ENCODE measurements around the gene ALB. TPM values are rescaled to one million over a fixed set of nuclear protein-coding genes. Genes with fewer than 3 reads are reported as not detected.

ALB gene
- total RNA-seq, 1 donor from 2014 or later, result not detected

DNA sequence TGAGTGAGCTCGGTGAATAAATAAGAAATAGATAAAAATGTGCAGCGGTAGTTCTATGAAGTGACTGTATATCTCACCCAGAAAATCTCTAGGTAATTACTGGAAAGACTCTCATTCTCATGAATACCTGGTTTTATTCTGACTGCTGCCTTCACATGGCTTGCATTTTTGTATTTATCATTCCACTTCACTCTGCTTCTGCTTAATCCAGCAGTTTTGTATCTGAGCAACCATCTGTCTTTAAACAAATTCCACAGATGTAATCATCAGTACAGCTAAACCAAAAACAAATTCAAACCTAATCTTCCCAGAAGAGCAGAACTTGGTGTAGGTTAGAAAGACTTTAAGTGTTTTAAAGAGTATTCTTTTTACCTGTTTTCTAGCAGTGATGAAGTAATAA is 11.2 kb upstream of the ALB start:
- Mint-ChIP-seq H3K27ac (no peak overlapping the region), H3K4me3 (no peak overlapping the region), H3K4me1 (ENCODE audit: low read depth) (no peaks in the 10 kb centered on the region), H3K27me3 (ENCODE audit: insufficient read depth) (peaks cover 3% of the 10 kb centered on the region), H3K36me3 (ENCODE audit: low read depth) (no peaks in the 10 kb centered on the region), H3K9me3 (no peaks in the 10 kb centered on the region)
- no peak for DNase-seq (ENCODE audit: low spot score)
- intact Hi-C loops (cut with micrococcal nuclease), result no loop called here

DNA sequence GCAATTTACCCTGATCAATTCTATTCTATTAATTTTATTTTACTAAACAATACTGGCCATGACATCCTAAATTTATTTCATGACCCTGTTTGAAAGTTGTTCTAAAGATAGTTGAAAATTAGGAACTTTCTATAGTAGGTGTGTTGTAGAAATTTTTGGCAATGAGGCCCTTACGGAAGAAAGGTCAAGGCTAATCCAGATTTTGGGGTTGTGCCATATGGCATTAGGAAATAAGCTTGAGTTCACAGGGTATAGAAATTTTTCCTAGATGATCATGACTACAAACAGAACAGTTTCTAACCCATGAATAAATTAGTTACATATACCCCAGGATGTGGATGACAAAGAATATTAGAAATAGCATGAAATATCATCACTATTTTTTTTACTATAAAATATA is 7.8 kb upstream of the ALB start:
- intact Hi-C loops (cut with micrococcal nuclease), result no loop called here
- no peaks in the 10 kb centered on the region for H3K36me3 Mint-ChIP-seq (ENCODE audit: low read depth)
- H3K27ac Mint-ChIP-seq, result no peak overlapping the region
- no peak overlapping the region for H3K4me3 Mint-ChIP-seq
- no peaks in the 10 kb centered on the region for H3K9me3 Mint-ChIP-seq
- DNase-seq (ENCODE audit: low spot score), result no peak
- H3K4me1 Mint-ChIP-seq (ENCODE audit: low read depth), result no peaks in the 10 kb centered on the region
- peaks cover 4% of the 10 kb centered on the region for H3K27me3 Mint-ChIP-seq (ENCODE audit: insufficient read depth)

DNA sequence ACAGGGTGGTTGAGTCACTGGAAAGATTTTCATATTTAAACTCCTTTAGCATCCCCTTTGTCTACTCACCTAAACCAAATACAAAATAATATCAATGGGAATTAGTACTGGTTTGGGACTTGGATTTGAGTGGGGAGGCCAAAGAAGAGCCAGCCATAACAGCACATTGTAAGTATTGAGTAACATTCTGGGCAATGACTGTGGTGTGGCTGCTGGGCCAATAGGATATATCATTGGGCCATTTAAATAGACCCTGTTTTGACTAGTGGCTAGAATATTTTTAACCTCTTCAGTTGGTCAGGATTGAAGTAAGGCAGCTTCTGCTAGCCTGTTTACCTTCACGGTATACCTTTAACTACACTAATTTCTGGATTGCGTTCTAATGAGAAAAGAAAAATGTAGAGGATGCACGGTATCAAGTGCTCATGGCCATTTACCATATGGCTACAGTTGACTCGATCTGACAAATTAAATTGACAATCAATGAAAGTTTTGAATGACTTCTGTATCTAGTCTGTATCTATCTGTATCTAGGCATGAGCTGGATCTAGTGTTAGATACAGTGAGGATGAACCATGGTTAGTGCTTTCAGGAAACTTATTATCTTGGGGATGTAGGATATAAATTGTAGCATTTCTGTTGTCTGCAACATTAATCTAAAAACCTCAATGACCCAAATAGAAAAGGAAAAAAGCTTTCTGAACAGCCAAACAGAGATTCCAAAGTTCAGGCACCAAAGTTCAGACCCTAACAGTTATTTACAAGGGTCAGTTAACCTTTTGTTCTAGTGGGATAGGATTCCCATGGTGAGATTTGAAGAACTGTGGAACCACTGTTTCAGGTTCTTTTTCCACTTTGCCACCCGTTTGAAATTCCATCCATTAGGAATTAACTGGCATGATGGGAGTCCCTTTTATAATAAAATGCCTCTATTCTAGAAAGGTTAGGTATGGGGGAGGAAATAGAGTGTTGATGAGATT is 6.8 kb upstream of the ALB start:
- Mint-ChIP-seq H3K9me3 (no peaks in the 10 kb centered on the region), H3K36me3 (ENCODE audit: low read depth) (no peaks in the 10 kb centered on the region), H3K4me3 (no peak overlapping the region), H3K27me3 (ENCODE audit: insufficient read depth) (peaks cover 4% of the 10 kb centered on the region), H3K4me1 (ENCODE audit: low read depth) (no peaks in the 10 kb centered on the region), H3K27ac (no peak overlapping the region)
- intact Hi-C loops (cut with micrococcal nuclease), result no loop called here
- DNase-seq (ENCODE audit: low spot score), result no peak

DNA sequence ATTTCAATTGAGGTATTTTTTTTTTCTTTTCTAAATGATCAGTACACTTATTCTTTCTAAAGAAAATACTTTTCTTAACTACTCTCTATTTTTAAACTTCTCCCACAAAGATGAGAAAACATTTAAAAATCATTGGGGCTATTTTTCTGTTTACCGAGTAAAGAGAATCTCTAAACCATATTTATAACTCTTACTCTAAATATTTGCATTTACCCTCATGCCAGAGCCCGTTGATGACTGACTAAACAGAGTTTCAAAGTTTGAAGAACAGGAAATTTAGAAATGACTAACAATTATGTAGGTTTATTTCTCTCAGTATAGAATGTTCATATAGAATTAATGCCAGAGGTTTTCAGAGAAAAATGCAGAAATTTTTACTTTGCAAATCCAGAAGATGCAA is 2.7 kb upstream of the ALB start:
- intact Hi-C loops (cut with micrococcal nuclease), result no loop called here
- H3K27ac Mint-ChIP-seq, result no peak overlapping the region
- no peaks in the 10 kb centered on the region for H3K4me1 Mint-ChIP-seq (ENCODE audit: low read depth)
- H3K27me3 Mint-ChIP-seq (ENCODE audit: insufficient read depth), result peaks cover 4% of the 10 kb centered on the region
- H3K4me3 Mint-ChIP-seq, result no peak overlapping the region
- DNase-seq (ENCODE audit: low spot score), result no peak
- no peaks in the 10 kb centered on the region for H3K36me3 Mint-ChIP-seq (ENCODE audit: low read depth)
- H3K9me3 Mint-ChIP-seq, result no peaks in the 10 kb centered on the region

DNA sequence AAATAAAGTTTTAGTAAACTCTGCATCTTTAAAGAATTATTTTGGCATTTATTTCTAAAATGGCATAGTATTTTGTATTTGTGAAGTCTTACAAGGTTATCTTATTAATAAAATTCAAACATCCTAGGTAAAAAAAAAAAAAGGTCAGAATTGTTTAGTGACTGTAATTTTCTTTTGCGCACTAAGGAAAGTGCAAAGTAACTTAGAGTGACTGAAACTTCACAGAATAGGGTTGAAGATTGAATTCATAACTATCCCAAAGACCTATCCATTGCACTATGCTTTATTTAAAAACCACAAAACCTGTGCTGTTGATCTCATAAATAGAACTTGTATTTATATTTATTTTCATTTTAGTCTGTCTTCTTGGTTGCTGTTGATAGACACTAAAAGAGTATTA is 370 bp downstream of the ALB start:
- no peak for DNase-seq (ENCODE audit: low spot score)

DNA sequence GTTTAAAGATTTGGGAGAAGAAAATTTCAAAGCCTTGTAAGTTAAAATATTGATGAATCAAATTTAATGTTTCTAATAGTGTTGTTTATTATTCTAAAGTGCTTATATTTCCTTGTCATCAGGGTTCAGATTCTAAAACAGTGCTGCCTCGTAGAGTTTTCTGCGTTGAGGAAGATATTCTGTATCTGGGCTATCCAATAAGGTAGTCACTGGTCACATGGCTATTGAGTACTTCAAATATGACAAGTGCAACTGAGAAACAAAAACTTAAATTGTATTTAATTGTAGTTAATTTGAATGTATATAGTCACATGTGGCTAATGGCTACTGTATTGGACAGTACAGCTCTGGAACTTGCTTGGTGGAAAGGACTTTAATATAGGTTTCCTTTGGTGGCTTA is 1.1 kb downstream of the ALB start:
- Mint-ChIP-seq H3K9me3 (no peaks in the 10 kb centered on the region), H3K36me3 (ENCODE audit: low read depth) (no peaks in the 10 kb centered on the region), H3K4me3 (no peak overlapping the region), H3K27ac (no peak overlapping the region), H3K4me1 (ENCODE audit: low read depth) (no peaks in the 10 kb centered on the region), H3K27me3 (ENCODE audit: insufficient read depth) (no peaks in the 10 kb centered on the region)
- DNase-seq (ENCODE audit: low spot score), result no peak
- intact Hi-C loops (cut with micrococcal nuclease), result no loop called here

More for the DNA sequence above, 370 bp downstream of the ALB start:
- Mint-ChIP-seq H3K36me3 (ENCODE audit: low read depth) (no peaks in the 10 kb centered on the region), H3K9me3 (no peaks in the 10 kb centered on the region), H3K27me3 (ENCODE audit: insufficient read depth) (no peaks in the 10 kb centered on the region), H3K4me1 (ENCODE audit: low read depth) (no peaks in the 10 kb centered on the region), H3K27ac (no peak overlapping the region), H3K4me3 (no peak overlapping the region)
- intact Hi-C loops (cut with micrococcal nuclease), result no loop called here

DNA sequence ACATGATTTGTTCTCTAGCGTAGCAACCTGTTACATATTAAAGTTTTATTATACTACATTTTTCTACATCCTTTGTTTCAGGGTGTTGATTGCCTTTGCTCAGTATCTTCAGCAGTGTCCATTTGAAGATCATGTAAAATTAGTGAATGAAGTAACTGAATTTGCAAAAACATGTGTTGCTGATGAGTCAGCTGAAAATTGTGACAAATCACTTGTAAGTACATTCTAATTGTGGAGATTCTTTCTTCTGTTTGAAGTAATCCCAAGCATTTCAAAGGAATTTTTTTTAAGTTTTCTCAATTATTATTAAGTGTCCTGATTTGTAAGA is 2.4 kb downstream of the ALB start:
- DNase-seq (ENCODE audit: low spot score), result no peak
- Mint-ChIP-seq H3K4me1 (ENCODE audit: low read depth) (no peaks in the 10 kb centered on the region), H3K27me3 (ENCODE audit: insufficient read depth) (no peaks in the 10 kb centered on the region), H3K27ac (no peak overlapping the region), H3K9me3 (no peaks in the 10 kb centered on the region), H3K4me3 (no peak overlapping the region), H3K36me3 (ENCODE audit: low read depth) (no peaks in the 10 kb centered on the region)
- intact Hi-C loops (cut with micrococcal nuclease), result no loop called here

DNA sequence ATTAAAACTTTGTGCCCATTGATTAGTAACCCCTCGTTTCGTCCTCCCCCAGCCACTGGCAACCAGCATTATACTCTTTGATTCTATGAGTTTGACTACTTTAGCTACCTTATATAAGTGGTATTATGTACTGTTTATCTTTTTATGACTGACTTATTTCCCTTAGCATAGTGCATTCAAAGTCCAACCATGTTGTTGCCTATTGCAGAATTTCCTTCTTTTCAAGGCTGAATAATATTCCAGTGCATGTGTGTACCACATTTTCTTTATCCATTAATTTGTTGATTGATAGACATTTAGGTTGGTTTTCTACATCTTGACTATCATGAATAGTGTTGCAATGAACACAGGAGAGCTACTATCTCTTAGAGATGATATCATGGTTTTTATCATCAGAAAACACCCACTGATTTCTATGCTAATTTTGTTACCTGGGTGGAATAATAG is 3.2 kb downstream of the ALB start:
- intact Hi-C loops (cut with micrococcal nuclease), result no loop called here
- Mint-ChIP-seq H3K27me3 (ENCODE audit: insufficient read depth) (no peaks in the 10 kb centered on the region), H3K27ac (no peak overlapping the region), H3K4me3 (no peak overlapping the region), H3K9me3 (no peaks in the 10 kb centered on the region), H3K36me3 (ENCODE audit: low read depth) (no peaks in the 10 kb centered on the region), H3K4me1 (ENCODE audit: low read depth) (no peaks in the 10 kb centered on the region)
- DNase-seq (ENCODE audit: low spot score), result no peak

DNA sequence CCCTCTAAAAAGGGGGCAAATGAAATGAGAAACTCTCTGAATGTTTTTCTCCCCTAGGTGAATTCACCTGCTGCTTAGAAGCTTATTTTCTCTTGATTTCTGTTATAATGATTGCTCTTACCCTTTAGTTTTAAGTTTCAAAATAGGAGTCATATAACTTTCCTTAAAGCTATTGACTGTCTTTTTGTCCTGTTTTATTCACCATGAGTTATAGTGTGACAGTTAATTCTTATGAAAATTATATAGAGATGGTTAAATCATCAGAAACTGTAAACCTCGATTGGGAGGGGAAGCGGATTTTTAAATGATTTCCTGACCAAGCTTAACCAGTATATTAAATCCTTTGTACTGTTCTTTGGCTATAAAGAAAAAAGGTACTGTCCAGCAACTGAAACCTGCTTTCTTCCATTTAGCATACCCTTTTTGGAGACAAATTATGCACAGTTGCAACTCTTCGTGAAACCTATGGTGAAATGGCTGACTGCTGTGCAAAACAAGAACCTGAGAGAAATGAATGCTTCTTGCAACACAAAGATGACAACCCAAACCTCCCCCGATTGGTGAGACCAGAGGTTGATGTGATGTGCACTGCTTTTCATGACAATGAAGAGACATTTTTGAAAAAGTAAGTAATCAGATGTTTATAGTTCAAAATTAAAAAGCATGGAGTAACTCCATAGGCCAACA is 4.2 kb downstream of the ALB start:
- H3K27ac Mint-ChIP-seq, result no peak overlapping the region
- no peaks in the 10 kb centered on the region for H3K4me1 Mint-ChIP-seq (ENCODE audit: low read depth)
- H3K27me3 Mint-ChIP-seq (ENCODE audit: insufficient read depth), result no peaks in the 10 kb centered on the region
- DNase-seq (ENCODE audit: low spot score), result no peak
- no peaks in the 10 kb centered on the region for H3K9me3 Mint-ChIP-seq
- H3K4me3 Mint-ChIP-seq, result no peak overlapping the region
- intact Hi-C loops (cut with micrococcal nuclease), result no loop called here
- H3K36me3 Mint-ChIP-seq (ENCODE audit: low read depth), result no peaks in the 10 kb centered on the region

DNA sequence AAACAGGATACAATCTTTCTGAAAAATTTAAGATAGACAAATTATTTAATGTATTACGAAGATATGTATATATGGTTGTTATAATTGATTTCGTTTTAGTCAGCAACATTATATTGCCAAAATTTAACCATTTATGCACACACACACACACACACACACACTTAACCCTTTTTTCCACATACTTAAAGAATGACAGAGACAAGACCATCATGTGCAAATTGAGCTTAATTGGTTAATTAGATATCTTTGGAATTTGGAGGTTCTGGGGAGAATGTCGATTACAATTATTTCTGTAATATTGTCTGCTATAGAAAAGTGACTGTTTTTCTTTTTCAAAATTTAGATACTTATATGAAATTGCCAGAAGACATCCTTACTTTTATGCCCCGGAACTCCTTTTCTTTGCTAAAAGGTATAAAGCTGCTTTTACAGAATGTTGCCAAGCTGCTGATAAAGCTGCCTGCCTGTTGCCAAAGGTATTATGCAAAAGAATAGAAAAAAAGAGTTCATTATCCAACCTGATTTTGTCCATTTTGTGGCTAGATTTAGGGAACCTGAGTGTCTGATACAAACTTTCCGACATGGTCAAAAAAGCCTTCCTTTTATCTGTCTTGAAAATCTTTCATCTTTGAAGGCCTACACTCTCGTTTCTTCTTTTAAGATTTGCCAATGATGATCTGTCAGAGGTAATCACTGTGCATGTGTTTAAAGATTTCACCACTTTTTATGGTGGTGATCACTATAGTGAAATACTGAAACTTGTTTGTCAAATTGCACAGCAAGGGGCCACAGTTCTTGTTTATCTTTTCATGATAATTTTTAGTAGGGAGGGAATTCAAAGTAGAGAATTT is 5.2 kb downstream of the ALB start:
- no peak overlapping the region for H3K4me3 Mint-ChIP-seq
- intact Hi-C loops (cut with micrococcal nuclease), result no loop called here
- H3K9me3 Mint-ChIP-seq, result no peaks in the 10 kb centered on the region
- DNase-seq (ENCODE audit: low spot score), result no peak
- H3K36me3 Mint-ChIP-seq (ENCODE audit: low read depth), result no peaks in the 10 kb centered on the region
- no peak overlapping the region for H3K27ac Mint-ChIP-seq
- no peaks in the 10 kb centered on the region for H3K4me1 Mint-ChIP-seq (ENCODE audit: low read depth)
- peaks cover 1% of the 10 kb centered on the region for H3K27me3 Mint-ChIP-seq (ENCODE audit: insufficient read depth)

DNA sequence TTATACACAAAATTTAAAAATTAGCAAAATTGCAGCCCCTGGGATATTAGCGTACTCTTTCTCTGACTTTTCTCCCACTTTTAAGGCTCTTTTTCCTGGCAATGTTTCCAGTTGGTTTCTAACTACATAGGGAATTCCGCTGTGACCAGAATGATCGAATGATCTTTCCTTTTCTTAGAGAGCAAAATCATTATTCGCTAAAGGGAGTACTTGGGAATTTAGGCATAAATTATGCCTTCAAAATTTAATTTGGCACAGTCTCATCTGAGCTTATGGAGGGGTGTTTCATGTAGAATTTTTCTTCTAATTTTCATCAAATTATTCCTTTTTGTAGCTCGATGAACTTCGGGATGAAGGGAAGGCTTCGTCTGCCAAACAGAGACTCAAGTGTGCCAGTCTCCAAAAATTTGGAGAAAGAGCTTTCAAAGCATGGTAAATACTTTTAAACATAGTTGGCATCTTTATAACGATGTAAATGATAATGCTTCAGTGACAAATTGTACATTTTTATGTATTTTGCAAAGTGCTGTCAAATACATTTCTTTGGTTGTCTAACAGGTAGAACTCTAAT is 6.0 kb downstream of the ALB start:
- Mint-ChIP-seq H3K27ac (no peak overlapping the region), H3K9me3 (no peaks in the 10 kb centered on the region), H3K4me3 (no peak overlapping the region), H3K36me3 (ENCODE audit: low read depth) (no peaks in the 10 kb centered on the region), H3K27me3 (ENCODE audit: insufficient read depth) (peaks cover 1% of the 10 kb centered on the region), H3K4me1 (ENCODE audit: low read depth) (no peaks in the 10 kb centered on the region)
- no peak for DNase-seq (ENCODE audit: low spot score)
- intact Hi-C loops (cut with micrococcal nuclease), result no loop called here

DNA sequence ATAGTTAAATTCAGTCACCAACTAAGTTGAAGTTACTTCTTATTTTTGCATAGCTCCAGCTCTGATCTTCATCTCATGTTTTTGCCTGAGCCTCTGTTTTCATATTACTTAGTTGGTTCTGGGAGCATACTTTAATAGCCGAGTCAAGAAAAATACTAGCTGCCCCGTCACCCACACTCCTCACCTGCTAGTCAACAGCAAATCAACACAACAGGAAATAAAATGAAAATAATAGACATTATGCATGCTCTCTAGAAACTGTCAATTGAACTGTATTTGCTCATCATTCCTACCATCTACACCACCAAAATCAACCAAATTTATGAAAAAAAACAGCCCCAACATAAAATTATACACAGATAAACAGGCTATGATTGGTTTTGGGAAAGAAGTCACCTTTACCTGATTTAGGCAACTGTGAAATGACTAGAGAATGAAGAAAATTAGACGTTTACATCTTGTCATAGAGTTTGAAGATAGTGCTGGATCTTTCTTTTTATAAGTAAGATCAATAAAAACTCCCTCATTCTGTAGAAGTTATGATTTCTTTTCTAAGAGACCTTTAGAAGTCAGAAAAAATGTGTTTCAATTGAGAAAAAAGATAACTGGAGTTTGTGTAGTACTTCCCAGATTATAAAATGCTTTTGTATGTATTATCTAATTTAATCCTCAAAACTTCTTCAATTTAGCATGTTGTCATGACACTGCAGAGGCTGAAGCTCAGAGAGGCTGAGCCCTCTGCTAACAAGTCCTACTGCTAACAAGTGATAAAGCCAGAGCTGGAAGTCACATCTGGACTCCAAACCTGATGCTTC is 7.0 kb downstream of the ALB start:
- H3K4me1 Mint-ChIP-seq (ENCODE audit: low read depth), result no peaks in the 10 kb centered on the region
- H3K27ac Mint-ChIP-seq, result no peak overlapping the region
- intact Hi-C loops (cut with micrococcal nuclease), result no loop called here
- no peak overlapping the region for H3K4me3 Mint-ChIP-seq
- DNase-seq (ENCODE audit: low spot score), result no peak
- H3K27me3 Mint-ChIP-seq (ENCODE audit: insufficient read depth), result peaks cover 1% of the 10 kb centered on the region
- no peaks in the 10 kb centered on the region for H3K9me3 Mint-ChIP-seq
- H3K36me3 Mint-ChIP-seq (ENCODE audit: low read depth), result no peaks in the 10 kb centered on the region

Measured in activated T-helper 1 cell treated with anti-CD3 and anti-CD28 coated beads, Interleukin-12 subunit alpha, Interleukin-12 subunit beta, Interleukin-2, Interleukin-4 antibody, amounts not matched to agents 30 ng/mL and 10 ng/mL and 1 ng/mL, durations not matched to agents 14 hours and 24 hours and 36 hours (primary cell).